Common myeloid progenitor, CD34-positive (primary cell): Measurements from ENCODE around the gene CKM. TPM values are rescaled to one million over a fixed set of nuclear protein-coding genes. Genes with fewer than 3 reads are reported as not detected.

Experiments used
- CTCF ChIA-PET: fragments of 350-600 bp; sonication (Branson Sonifier 250); formaldehyde crosslinking; loops from one replicate; lab custom pipeline; 2021; ENCODE audit warnings: antibody characterized with exemption; lab: Charles Lee
- POLR2A ChIA-PET: fragments of 350-600 bp; sonication (Branson Sonifier 250); formaldehyde crosslinking; loops from one replicate; lab custom pipeline; 2021; ENCODE audit warnings: antibody characterized with exemption; lab: Charles Lee
- DNase-seq, 3 donors: peaks; one replicate each; pipeline versions ENCODE4 v3.0.0 to v3.0.0-alpha.2; 2013
- H3K27ac ChIP-seq, 2 experiments: 1 replicate in 1 of 2; 2 replicates in 1 of 2; pipeline ENCODE4 v1.7.0; 2013; ENCODE audit warnings: inconsistent platforms in 2 of 2, low read length in 2 of 2, mild to moderate bottlenecking in 2 of 2, low read depth in 1 of 2, moderate library complexity in 1 of 2; ENCODE audit not compliant: severe bottlenecking in 2 of 2, insufficient read depth in 1 of 2, poor library complexity in 1 of 2
- H3K27me3 ChIP-seq, 5 experiments: replicated peaks in 2 of 5; 1 replicate in 3 of 5; 2 replicates in 2 of 5; pipeline versions ENCODE4 v1.6.1 to v1.7.0; 2013; ENCODE audit warnings: low read length in 4 of 5, mild to moderate bottlenecking in 2 of 5, moderate library complexity in 2 of 5, inconsistent platforms in 1 of 5; ENCODE audit not compliant: insufficient read depth in 5 of 5, control insufficient read depth in 4 of 5
- H3K36me3 ChIP-seq, 4 experiments: 1 replicate in 2 of 4; 2 replicates in 2 of 4; pipeline versions ENCODE4 v1.6.1 to v1.7.0; 2013; ENCODE audit warnings: low read length in 3 of 4, control low read depth in 1 of 4, mild to moderate bottlenecking in 1 of 4; ENCODE audit not compliant: control insufficient read depth in 4 of 4, insufficient read depth in 4 of 4
- H3K4me1 ChIP-seq, 4 experiments: 1 replicate in 3 of 4; 2 replicates in 1 of 4; pipeline versions ENCODE4 v1.6.1 to v1.7.1; 2013; ENCODE audit warnings: low read length in 3 of 4, mild to moderate bottlenecking in 3 of 4, control low read depth in 1 of 4, inconsistent platforms in 1 of 4, moderate library complexity in 1 of 4; ENCODE audit not compliant: control insufficient read depth in 4 of 4, insufficient read depth in 4 of 4; ENCODE audit errors: control extremely low read depth in 1 of 4
- H3K4me3 ChIP-seq, 7 experiments: 1 replicate in 4 of 7; 2 replicates in 3 of 7; pipeline versions ENCODE4 v1.5.1 to v1.7.0; 2013; ENCODE audit warnings: mild to moderate bottlenecking in 7 of 7, low read length in 6 of 7, moderate library complexity in 6 of 7, inconsistent platforms in 2 of 7, low read depth in 2 of 7, control low read depth in 1 of 7; ENCODE audit not compliant: insufficient read depth in 4 of 7, control insufficient read depth in 1 of 7; ENCODE audit errors: extremely low read depth in 1 of 7
- H3K9me3 ChIP-seq, 5 experiments: 1 replicate in 4 of 5; 2 replicates in 1 of 5; pipeline versions ENCODE4 v1.6.1 to v1.7.1; 2013; ENCODE audit warnings: low read length in 4 of 5, mild to moderate bottlenecking in 2 of 5, inconsistent platforms in 1 of 5, low read depth in 1 of 5, moderate library complexity in 1 of 5; ENCODE audit not compliant: control insufficient read depth in 4 of 5, insufficient read depth in 2 of 5; ENCODE audit errors: control extremely low read depth in 1 of 5
- WGBS: methylation state at CpG from one replicate; pipeline ENCODE4 v1.1.5; 2013; ENCODE audit not compliant: insufficient coverage; 5-methylcytosine and 5-hydroxymethylcytosine counted together
- polyA plus RNA-seq: library from polyadenylated mRNA; unstranded; fragments of 120-200 nt; gene quantifications from one replicate; pipeline ENCODE4 v1.2.1, GENCODE V29; 2013

CKM gene
- 0.24 TPM for polyA plus RNA-seq

GRCh38 chr19:45322744-45323281 lies at the start of gene CKM:
Gene CKM, minus strand, starts transcription at chr19:45322875. Its CDS starts 3,162 bp downstream, at chr19:45319713.
- H3K36me3 ChIP-seq, result no peaks in the 10 kb centered on the region
- H3K9me3 ChIP-seq, result no peaks in the 10 kb centered on the region
- H3K27ac ChIP-seq, result no peak within 1 kb of the TSS
- ChIA-PET POLR2A (no interaction called here), CTCF (no interaction called here)
- 43% methylated on average over 12 of the region's 15 CpGs for WGBS
- H3K27me3 ChIP-seq, result peaks cover 0 to 33% (median 11%) of the 10 kb centered on the region in 5 experiments
- H3K4me1 ChIP-seq, result peaks cover 0 to 14% (median 11%) of the 10 kb centered on the region in 4 experiments
- DNase-seq, result no peak
- H3K4me3 ChIP-seq, result peak within 1 kb of the TSS in 3 of 7 experiments; percentile 12 to 38 (median 19)

GRCh38 chr19:45370410-45371204 lies 47.9 kb upstream of the CKM start, which contains the start of gene ERCC2:
Gene ERCC2, minus strand, starts transcription at chr19:45370573. Its CDS starts 33 bp downstream, at chr19:45370540.
- Histone ChIP-seq H3K27me3 (no peaks in the 10 kb centered on the region), H3K9me3 (no peaks in the 10 kb centered on the region), H3K27ac (peak within 1 kb of the TSS; percentile 55 to 83), H3K4me1 (peaks cover 0 to 10% (median 5%) of the 10 kb centered on the region in 4 experiments), H3K36me3 (peaks cover 0 to 4% (median under 1%) of the 10 kb centered on the region in 4 experiments), H3K4me3 (peak within 1 kb of the TSS; percentile 53 to 90 (median 79))
- CTCF ChIA-PET, result interaction anchor here (1.0 to 4.5 kb wide), 2 partner anchors 25 to 31 kb away, joined by 3 to 17 read pairs; no protein-coding TSS in a partner anchor
- 5% methylated on average over 52 of the region's 55 CpGs for WGBS
- peak; percentile 98 to 99 (median 98) for DNase-seq
- POLR2A ChIA-PET, result interaction anchor here (1.3 kb wide), 1 partner anchor 21 kb away, joined by 6 read pairs; no protein-coding TSS in a partner anchor

DNA sequence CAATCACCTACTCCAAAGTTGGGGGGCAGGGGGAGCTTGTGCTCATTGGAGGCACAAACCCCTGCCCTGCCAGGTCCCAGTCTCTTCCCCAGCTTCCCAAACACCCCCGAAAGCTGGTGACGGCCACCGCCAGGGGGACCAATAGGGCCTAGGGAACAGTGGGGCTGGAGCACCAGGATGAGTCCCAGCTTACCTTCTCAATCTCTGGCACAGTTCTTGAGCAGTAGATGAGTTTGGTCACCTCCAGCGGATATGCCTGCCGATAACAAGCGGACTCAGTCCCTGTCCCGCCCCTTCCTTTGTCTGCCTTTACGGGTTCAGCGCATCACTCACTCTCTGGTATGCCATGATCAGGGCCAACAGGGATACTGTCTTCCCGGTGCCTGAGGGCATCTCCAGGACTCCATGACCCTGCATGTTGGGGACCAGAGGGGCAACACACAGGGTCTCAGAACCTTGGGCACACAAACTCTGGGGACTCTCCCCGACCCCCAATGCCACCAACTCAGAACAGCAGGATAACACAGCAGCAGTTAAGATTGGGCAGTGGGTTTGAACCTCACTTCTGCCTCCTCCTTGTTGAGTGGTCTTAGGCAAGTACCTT lies 46.2 kb upstream of the CKM start:
- no peak for DNase-seq
- H3K9me3 ChIP-seq, result no peaks in the 10 kb centered on the region
- H3K36me3 ChIP-seq, result peaks cover 2 to 13% (median 3%) of the 10 kb centered on the region in 4 experiments
- H3K4me3 ChIP-seq, result no peak overlapping the region
- 98% methylated on average over 10 of the region's 11 CpGs for WGBS
- no peak overlapping the region for H3K27ac ChIP-seq
- H3K27me3 ChIP-seq, result no peaks in the 10 kb centered on the region
- POLR2A ChIA-PET, result no interaction called here
- peaks cover 0 to 10% (median 5%) of the 10 kb centered on the region in 4 experiments for H3K4me1 ChIP-seq
- CTCF ChIA-PET, result interaction anchor here (1.0 kb wide), 1 partner anchor 10 kb away, joined by 3 read pairs; no protein-coding TSS in a partner anchor

DNA sequence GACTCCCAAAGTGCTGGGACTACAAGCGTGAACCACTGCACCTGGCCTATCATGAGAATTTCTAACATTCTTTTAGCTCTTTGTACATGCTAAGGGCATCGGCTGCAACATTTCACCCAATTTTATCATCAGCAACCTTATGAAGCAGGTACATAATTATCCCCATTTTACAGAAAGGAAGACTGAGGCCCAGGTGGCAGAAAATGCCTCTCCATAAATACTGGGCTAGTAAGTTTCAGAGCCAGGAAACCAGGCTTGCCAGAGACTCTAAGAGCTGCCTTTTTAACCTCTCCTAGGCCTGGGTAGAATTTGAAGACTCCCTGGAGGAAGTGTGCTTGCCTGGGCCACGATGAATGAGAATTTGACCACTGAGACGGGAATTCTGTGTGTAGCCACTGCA lies 45.5 kb upstream of the CKM start:
- no peaks in the 10 kb centered on the region for H3K27me3 ChIP-seq
- H3K36me3 ChIP-seq, result peaks cover 2 to 20% (median 7%) of the 10 kb centered on the region in 4 experiments
- CTCF ChIA-PET, result interaction anchor here (1.0 to 1.5 kb wide), 2 partner anchors 10 to 13 kb away, joined by 3 to 4 read pairs; no protein-coding TSS in a partner anchor
- DNase-seq, result no peak
- H3K4me1 ChIP-seq, result peaks cover 0 to 10% (median 5%) of the 10 kb centered on the region in 4 experiments
- H3K9me3 ChIP-seq, result no peaks in the 10 kb centered on the region
- POLR2A ChIA-PET, result interaction anchor here (0.6 kb wide), 1 partner anchor 203 kb away, joined by 4 read pairs; no protein-coding TSS in a partner anchor
- no peak overlapping the region for H3K27ac ChIP-seq
- WGBS, result 100% methylated on average over 4 of the region's 4 CpGs
- no peak overlapping the region for H3K4me3 ChIP-seq

GRCh38 chr19:45364696-45365095 lies 42.0 kb upstream of the CKM start:
- H3K27me3 ChIP-seq, result no peaks in the 10 kb centered on the region
- no peaks in the 10 kb centered on the region for H3K4me1 ChIP-seq
- ChIA-PET POLR2A (no interaction called here), CTCF (no interaction called here)
- no peaks in the 10 kb centered on the region for H3K9me3 ChIP-seq
- H3K4me3 ChIP-seq, result no peak overlapping the region
- no peak for DNase-seq
- peaks cover 6 to 39% (median 19%) of the 10 kb centered on the region in 4 experiments for H3K36me3 ChIP-seq
- 93% methylated on average over 11 of the region's 12 CpGs for WGBS
- no peak overlapping the region for H3K27ac ChIP-seq

GRCh38 chr19:45363861-45364459 lies 41.3 kb upstream of the CKM start:
- ChIA-PET CTCF (no interaction called here), POLR2A (no interaction called here)
- Histone ChIP-seq H3K9me3 (no peaks in the 10 kb centered on the region), H3K4me3 (no peak overlapping the region), H3K27me3 (no peaks in the 10 kb centered on the region), H3K27ac (no peak overlapping the region), H3K36me3 (peaks cover 6 to 46% (median 22%) of the 10 kb centered on the region in 4 experiments), H3K4me1 (no peaks in the 10 kb centered on the region)
- 98% methylated on average over 33 of the region's 44 CpGs for WGBS
- no peak for DNase-seq
